GM10266 (cell line): Measurements from ENCODE around the gene SLFN12L.
A peak's percentile ranks its signal among the peaks of the same experiment; 100 is the strongest.

Source experiments
- DNase-seq: peaks from one replicate; pipeline ENCODE4 v3.0.0; 2012; ENCODE audit errors: extremely low spot score
- TF ChIP-seq, protein P1 (sequence below): IDR thresholded peaks from 2 replicates; pipeline ENCODE4 v1.5.1; 2012; ENCODE audit warnings: mild to moderate bottlenecking, low read depth; ENCODE audit not compliant: control insufficient read depth, insufficient read depth; ENCODE audit errors: missing control alignments

SLFN12L gene

DNA sequence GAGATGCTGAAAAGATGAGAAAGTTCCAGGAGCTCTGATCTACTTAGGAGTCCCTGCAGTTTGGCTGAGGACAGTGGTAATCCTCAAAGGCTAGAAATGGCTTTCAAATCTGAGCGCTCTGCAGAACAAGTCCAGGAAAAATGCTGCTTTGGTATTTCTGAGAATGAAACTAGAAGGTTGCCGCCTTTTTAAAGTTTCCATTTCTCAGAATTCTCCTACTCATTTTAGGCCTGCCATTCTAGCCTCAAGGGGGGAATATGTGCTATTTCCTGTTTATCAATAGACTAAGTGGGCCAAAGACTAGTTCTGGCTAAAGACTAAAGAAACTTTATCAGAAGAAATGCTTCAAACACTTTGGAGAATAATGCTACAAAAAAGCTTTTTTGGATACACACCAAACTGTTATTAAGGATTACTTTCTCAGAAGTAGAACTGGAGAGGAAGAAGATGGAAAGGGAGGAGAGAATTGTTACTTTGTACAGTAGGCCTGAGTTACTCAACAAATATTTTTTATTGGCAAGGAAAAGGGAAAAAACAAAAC lies at the start of gene SLFN12L:
SLFN12L (minus strand) TSS at position 78 of the 541 bp plus-strand sequence. CDS start 15,314 bp downstream, outside the sequence.
- TF ChIP-seq, protein P1, sequence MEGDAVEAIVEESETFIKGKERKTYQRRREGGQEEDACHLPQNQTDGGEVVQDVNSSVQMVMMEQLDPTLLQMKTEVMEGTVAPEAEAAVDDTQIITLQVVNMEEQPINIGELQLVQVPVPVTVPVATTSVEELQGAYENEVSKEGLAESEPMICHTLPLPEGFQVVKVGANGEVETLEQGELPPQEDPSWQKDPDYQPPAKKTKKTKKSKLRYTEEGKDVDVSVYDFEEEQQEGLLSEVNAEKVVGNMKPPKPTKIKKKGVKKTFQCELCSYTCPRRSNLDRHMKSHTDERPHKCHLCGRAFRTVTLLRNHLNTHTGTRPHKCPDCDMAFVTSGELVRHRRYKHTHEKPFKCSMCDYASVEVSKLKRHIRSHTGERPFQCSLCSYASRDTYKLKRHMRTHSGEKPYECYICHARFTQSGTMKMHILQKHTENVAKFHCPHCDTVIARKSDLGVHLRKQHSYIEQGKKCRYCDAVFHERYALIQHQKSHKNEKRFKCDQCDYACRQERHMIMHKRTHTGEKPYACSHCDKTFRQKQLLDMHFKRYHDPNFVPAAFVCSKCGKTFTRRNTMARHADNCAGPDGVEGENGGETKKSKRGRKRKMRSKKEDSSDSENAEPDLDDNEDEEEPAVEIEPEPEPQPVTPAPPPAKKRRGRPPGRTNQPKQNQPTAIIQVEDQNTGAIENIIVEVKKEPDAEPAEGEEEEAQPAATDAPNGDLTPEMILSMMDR: no peak
- peak; percentile 32 for DNase-seq

DNA sequence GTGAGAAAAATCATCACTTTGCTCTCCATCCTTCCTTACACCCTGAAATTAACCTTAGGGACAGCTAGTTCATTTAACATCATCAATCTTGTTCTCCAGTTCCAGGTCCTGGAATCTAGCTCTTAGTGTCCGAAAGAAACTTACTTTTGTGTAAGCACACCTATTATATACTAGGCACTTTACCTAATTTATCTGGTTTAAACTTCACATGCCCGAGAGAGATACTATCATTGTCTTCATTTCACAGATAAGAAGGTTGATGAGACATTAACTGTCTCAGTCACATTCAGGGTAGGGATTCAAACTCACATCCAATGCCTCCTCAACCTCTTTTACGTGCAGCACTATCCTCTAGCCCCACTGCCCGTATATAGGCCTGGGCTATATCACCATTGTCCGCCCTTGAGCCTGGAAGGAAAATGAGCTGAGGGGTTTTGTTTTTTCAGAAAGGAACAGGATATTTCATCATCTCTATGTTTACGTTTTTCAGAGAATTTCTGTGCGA lies 49.1 kb upstream of the SLFN12L start:
- TF ChIP-seq, protein P1: no peak
- DNase-seq: no peak

DNA sequence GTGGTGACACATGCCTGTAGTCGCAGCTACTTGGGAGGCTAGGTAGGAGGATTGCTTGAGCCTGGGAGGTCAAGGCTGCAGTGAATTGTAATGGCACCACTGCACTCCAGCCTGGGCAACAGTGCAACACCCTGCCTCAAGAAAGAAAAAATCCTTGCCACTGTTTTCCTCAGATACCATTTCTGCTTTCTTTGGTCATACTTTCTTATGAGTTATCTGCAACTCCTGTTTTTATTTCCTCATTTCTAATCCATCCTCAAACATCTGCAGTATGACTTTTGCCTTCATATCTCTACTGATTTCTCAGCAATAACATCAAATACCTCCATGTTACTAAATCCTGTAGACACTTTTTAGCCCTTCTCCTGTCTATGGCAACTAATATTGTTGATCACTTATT lies 46.6 kb upstream of the SLFN12L start:
- TF ChIP-seq, protein P1: no peak
- no peak for DNase-seq

DNA sequence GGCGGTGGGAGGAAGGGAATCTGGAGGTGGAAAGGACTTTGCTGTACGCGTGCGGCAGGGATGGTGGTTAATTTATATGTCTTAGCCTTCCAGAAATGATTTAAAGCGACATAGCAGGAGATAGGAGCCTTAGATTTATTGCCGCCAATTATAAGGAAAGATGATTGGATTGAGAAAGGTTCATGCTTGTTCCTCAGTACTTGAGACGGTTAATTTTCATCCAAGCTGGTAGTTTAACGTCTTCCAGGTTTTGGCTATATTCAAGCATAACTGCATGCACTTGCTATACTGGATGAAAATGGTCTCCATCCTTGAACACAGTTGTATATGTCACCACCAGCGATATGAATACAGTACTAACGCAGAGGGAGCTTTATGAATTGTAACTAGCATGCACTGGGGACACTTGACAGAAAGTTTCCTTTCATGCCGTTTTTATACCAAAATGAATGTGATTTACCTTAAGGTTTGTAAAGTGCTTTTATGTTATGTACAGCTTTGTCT lies 41.5 kb upstream of the SLFN12L start:
- TF ChIP-seq, protein P1: no peak
- no peak for DNase-seq

DNA sequence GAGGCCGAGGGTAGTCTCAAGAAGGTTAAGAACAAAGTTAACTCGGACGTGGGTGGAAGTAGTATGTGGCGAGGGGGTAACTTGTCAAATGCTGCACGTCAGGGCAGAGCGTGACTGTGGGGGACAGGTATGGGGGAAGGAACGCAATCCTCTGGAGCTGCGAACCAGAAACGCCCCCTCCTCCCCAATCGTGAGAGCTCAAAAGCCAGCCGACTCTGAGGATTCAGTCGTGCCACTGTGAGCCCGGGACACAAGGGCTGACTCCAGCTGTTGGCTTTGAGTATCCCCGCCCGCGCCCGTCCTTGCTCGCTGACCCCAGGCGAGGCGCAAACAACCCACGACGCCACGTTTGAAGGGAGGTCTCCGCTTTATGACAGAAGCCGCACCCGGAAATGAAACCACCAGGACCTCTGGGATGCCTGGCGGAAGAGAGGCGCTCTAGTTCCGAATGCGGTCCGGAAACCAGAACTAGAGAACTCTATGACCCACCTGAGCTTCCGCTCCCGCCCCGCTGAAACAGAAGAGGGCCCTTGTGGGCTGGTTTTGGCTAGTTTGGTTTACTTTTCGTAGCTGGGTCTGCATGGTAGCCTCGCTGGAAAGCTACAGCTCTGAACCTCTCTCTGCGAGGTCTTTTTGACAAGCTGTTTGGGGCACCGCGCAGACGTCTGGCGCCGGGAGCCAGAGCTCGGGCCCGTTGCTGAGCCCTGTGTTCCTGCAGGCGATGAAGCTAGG lies 40.9 kb upstream of the SLFN12L start, which contains the start of gene PEX12:
PEX12 (minus strand) TSS at position 375 of the 732 bp plus-strand sequence. CDS start 550 bp downstream, outside the sequence.
- DNase-seq: peak; percentile 73
- TF ChIP-seq, protein P1: no peak

DNA sequence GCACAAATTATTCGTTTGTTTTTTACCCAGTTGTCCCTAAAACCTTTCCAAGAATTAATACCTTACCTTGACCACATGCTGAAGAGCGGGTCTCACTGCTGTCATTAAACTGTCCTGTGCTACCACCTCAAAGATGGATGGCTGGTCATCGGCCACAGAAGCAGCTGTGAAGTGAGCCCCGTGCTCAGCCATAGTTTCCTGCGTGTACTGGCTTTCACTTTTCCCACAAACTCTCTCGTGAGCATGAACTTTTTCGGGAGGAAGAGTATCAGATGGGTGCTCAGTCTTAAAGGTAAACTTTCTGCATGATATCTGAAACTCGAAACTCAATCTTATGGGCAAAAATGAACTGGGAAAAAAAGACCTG lies 40.3 kb upstream of the SLFN12L start:
- DNase-seq: no peak
- TF ChIP-seq, protein P1: no peak

DNA sequence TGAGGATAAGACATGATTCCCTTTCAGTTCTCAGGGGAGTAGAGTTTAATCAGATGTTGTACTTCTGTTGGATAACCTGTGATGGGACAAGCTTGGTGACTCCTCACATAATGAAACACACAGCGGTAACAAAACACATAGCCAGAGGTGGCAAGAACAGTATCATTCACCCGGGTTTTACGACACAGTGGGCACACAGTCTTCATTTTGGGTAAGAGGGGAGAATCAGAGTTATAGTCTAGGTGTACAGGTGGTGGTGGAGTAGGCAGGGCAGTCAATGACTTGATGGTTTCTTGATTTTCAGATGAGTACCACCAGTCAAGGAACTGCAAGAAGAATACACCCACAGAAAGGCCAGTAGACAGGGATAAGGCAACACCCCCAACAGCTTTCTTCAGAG lies 38.3 kb upstream of the SLFN12L start:
- no peak for DNase-seq

More for the DNA sequence above, 38.3 kb upstream of the SLFN12L start:
- TF ChIP-seq, protein P1: no peak
